K562 (cell line): ENCODE data around the gene LAMA5. TPM values are rescaled to one million over a fixed set of nuclear protein-coding genes. Genes with fewer than 3 reads are reported as not detected.

Experiments used
- ATAC-seq: fragments of 200-7000 bp; cut with Tn5 transposase; 3 replicates; pipeline ENCODE4 v1.9.1; 2020; ENCODE audit warnings: moderate library complexity
- BruUV-seq: library from RNA; stranded (reverse); fragments of 400-500 nt; replicated peaks from 2 replicates; lab custom pipeline; 2021; lab: Mats Ljungman, UMichigan
- CTCF ChIA-PET: fragments of 300-600 bp; formaldehyde crosslinking; extraction: SDS; loops from one replicate; lab custom pipeline; 2021; ENCODE audit warnings: low intra/inter-chr PET ratio; lab: Yijun Ruan, JAX
- POLR2A ChIA-PET: fragments of 300-600, 350-650 bp; sonication (Branson Sonifier 250); formaldehyde crosslinking; extraction: SDS; loops from one replicate; lab custom pipeline; 2021; ENCODE audit warnings: antibody characterized with exemption, inconsistent platforms; lab: Yijun Ruan, JAX
- DNase-seq, 4 experiments: peaks; one replicate each; pipeline versions ENCODE4 v3.0.0 to v3.0.0-alpha.2; 2011 to 2018; ENCODE audit warnings: low spot score in 3 of 4, mixed read lengths in 3 of 4; ENCODE audit errors: extremely low read depth in 1 of 4
- FAIRE-seq: peaks from 2 replicates; lab custom pipeline; 2011; peaks lifted over from hg19 to GRCh38; lab: Jason Lieb, UNC
- H2AFZ ChIP-seq: 2 replicates; pipeline ENCODE4 v1.6.0; 2011; ENCODE audit warnings: low read depth, low read length, control low read depth, inconsistent platforms
- H3K27ac ChIP-seq: fragments of 200-600 bp; 3 replicates; pipeline ENCODE4 v1.8.0; 2011; ENCODE audit warnings: low read depth, mild to moderate bottlenecking, control low read depth, inconsistent platforms, low read length, moderate library complexity, mixed read lengths; ENCODE audit errors: extremely low read depth
- H3K27me3 ChIP-seq, 2 experiments: fragments of 300-600 bp in 1 of 2; 2 replicates in 1 of 2; 3 replicates in 1 of 2; pipeline versions ENCODE4 v1.6.0 to v1.8.0; 2011; ENCODE audit warnings: inconsistent platforms in 2 of 2, low read length in 2 of 2, mild to moderate bottlenecking in 1 of 2, mixed read lengths in 1 of 2, moderate library complexity in 1 of 2; ENCODE audit not compliant: control insufficient read depth in 2 of 2, insufficient read depth in 2 of 2
- H3K36me3 ChIP-seq: fragments of 300-600 bp; 3 replicates; pipeline ENCODE4 v1.8.0; 2011; ENCODE audit warnings: mild to moderate bottlenecking, low read length, inconsistent platforms; ENCODE audit not compliant: control insufficient read depth, insufficient read depth
- H3K4me1 ChIP-seq, 2 experiments: fragments of 200-600 bp in 1 of 2; replicated peaks in 1 of 2; 2 replicates in 1 of 2; 3 replicates in 1 of 2; pipeline versions ENCODE4 v1.5.1 to v1.8.0; 2011; ENCODE audit warnings: inconsistent platforms in 2 of 2, low read length in 2 of 2, mild to moderate bottlenecking in 1 of 2, mixed read lengths in 1 of 2, moderate library complexity in 1 of 2; ENCODE audit not compliant: control insufficient read depth in 2 of 2, insufficient read depth in 2 of 2
- H3K4me2 ChIP-seq: 2 replicates; pipeline ENCODE4 v1.6.1; 2011; ENCODE audit warnings: low read length, control low read depth, inconsistent platforms, mixed read lengths; ENCODE audit not compliant: insufficient read depth
- H3K4me3 ChIP-seq: fragments of 200-600 bp; sonication (generic), shearing (Covaris generic); 2 replicates; pipeline ENCODE4 v1.5.1; 2016; ENCODE audit warnings: control low read depth, inconsistent platforms
- H3K79me2 ChIP-seq: fragments of 200-600 bp; 3 replicates; pipeline ENCODE4 v1.8.0; 2011; ENCODE audit warnings: low read length, inconsistent platforms; ENCODE audit not compliant: control insufficient read depth, insufficient read depth
- H3K9ac ChIP-seq, 2 experiments: 2 replicates each; pipeline versions ENCODE4 v1.6.0 to v1.6.1; 2011; ENCODE audit warnings: low read depth in 2 of 2, low read length in 2 of 2, control low read depth in 1 of 2, inconsistent platforms in 1 of 2, mild to moderate bottlenecking in 1 of 2, mixed read lengths in 1 of 2; ENCODE audit not compliant: insufficient read depth in 1 of 2
- H3K9me1 ChIP-seq: one replicate; pipeline ENCODE4 v1.6.0; 2011; ENCODE audit warnings: inconsistent platforms, mild to moderate bottlenecking, low read length, moderate library complexity; ENCODE audit not compliant: control insufficient read depth, insufficient read depth
- H3K9me3 ChIP-seq: replicated peaks from 2 replicates; pipeline ENCODE4 v1.5.1; 2011; ENCODE audit warnings: low read depth, low read length, inconsistent platforms; ENCODE audit not compliant: control insufficient read depth, insufficient read depth
- H4K20me1 ChIP-seq: replicated peaks from 2 replicates; pipeline ENCODE4 v1.6.1; 2011; ENCODE audit warnings: low read length, inconsistent platforms, mixed read lengths; ENCODE audit not compliant: control insufficient read depth, insufficient read depth
- CHD2 ChIP-seq: IDR thresholded peaks from 2 replicates; pipeline ENCODE4 v1.6.1; 2011; ENCODE audit warnings: low read depth, low read length
- EP400 ChIP-seq: fragments of 450-650 bp; IDR thresholded peaks from 2 replicates; pipeline ENCODE4 v1.6.1; 2017; ENCODE audit warnings: antibody characterized with exemption, mild to moderate bottlenecking, moderate library complexity
- GATAD2B ChIP-seq: fragments of 450-650 bp; IDR thresholded peaks from 2 replicates; pipeline ENCODE4 v1.6.1; 2017; ENCODE audit warnings: mild to moderate bottlenecking, borderline replicate concordance
- HIVEP1 ChIP-seq: fragments of 250-450 bp; sonication (Bioruptor Pico); IDR thresholded peaks from 2 replicates; pipeline ENCODE4 v1.4.0; 2020; ENCODE audit warnings: mild to moderate bottlenecking
- HNRNPLL ChIP-seq: fragments of 200-400 bp; formaldehyde crosslinking; IDR thresholded peaks from 2 replicates; pipeline ENCODE4 v1.6.1; 2017; ENCODE audit warnings: low read length, low read depth, mild to moderate bottlenecking; ENCODE audit not compliant: poor library complexity, severe bottlenecking
- L3MBTL2 ChIP-seq: fragments of 450-650 bp; IDR thresholded peaks from 2 replicates; pipeline ENCODE4 v1.6.1; 2016; ENCODE audit warnings: mild to moderate bottlenecking, moderate library complexity
- ZBTB7A ChIP-seq: IDR thresholded peaks from 2 replicates; pipeline ENCODE4 v1.6.1; 2011; ENCODE audit warnings: low read depth, mild to moderate bottlenecking, low read length, moderate library complexity, borderline replicate concordance; ENCODE audit not compliant: control insufficient read depth
- ZFP1 ChIP-seq: fragments of 450-650 bp; formaldehyde crosslinking; IDR thresholded peaks from 2 replicates; pipeline ENCODE4 v1.4.0; 2020; ENCODE audit warnings: mild to moderate bottlenecking, mixed read lengths
- ZKSCAN8 ChIP-seq: fragments of 200-800 bp; sonication (Bioruptor generic); IDR thresholded peaks from 2 replicates; pipeline ENCODE4 v1.6.1; 2016; ENCODE audit warnings: missing genetic modification characterization, missing compliant biosample characterization
- ZSCAN29 ChIP-seq: fragments of 450-650 bp; IDR thresholded peaks from 2 replicates; pipeline ENCODE4 v1.6.1; 2017
- WGBS: fragments of 100-300 bp; shearing (Covaris generic); methylation state at CpG from one replicate; pipeline ENCODE4 v1.1.6; 2016; ENCODE audit warnings: low coverage, mixed read lengths; ENCODE audit not compliant: insufficient coverage; ENCODE audit errors: missing lambda C conversion rate; 5-methylcytosine and 5-hydroxymethylcytosine counted together
- in situ Hi-C: fragments of 300-500 bp; cut with MboI; formaldehyde crosslinking; loops from 4 replicates; pipeline ENCODE4 v1.15.0; 2018; ENCODE audit warnings: inconsistent platforms, mixed read lengths
- intact Hi-C: fragments of 100-400 bp; cut with micrococcal nuclease; formaldehyde crosslinking; loops from 2 replicates; pipeline ENCODE4 v1.14.2; 2022
- polyA plus RNA-seq, 8 experiments: library from polyadenylated mRNA; depleted of rRNA in 4 of 8; stranded (reverse) in 5 of 8; unstranded in 3 of 8; fragments of >200 nt; fragmentation: Nextera tagmentation in 2 of 8; fragmentation: Illumina TruSeq in 1 of 8; extraction: Ambion mirVana in 2 of 8; extraction: Trizol in 1 of 8; gene quantifications; 2 replicates each; pipeline versions ENCODE4 v1.2.1 to v1.2.3, GENCODE V29; 2011 to 2014; ENCODE audit warnings: inconsistent platforms in 1 of 8, missing spikeins in 1 of 8
- total RNA-seq, 7 experiments: library from RNA; depleted of rRNA in 6 of 7; stranded (reverse); fragments of >200 nt in 6 of 7; fragmentation: Illumina TruSeq in 2 of 7; extraction: Trizol in 2 of 7; gene quantifications; 2 replicates each; pipeline versions ENCODE4 v1.2.1 to v1.2.3, GENCODE V29; 2011 to 2021; ENCODE audit warnings: low replicate concordance in 1 of 7
- TF ChIP-seq, protein P1 (sequence below), 2 experiments: fragments of 450-650 bp; IDR thresholded peaks; 2 replicates each; pipeline ENCODE4 v1.6.1; 2018; ENCODE audit warnings: mild to moderate bottlenecking in 2 of 2, low read depth in 1 of 2; ENCODE audit not compliant: partially characterized antibody in 2 of 2
- TF ChIP-seq, protein P2 (sequence below), 2 experiments: fragments of 450-650 bp in 1 of 2; sonication (generic) in 1 of 2; formaldehyde crosslinking in 1 of 2; IDR thresholded peaks in 1 of 2; conservative IDR thresholded peaks in 1 of 2; 2 replicates each; pipeline versions ENCODE4 v1.6.1 to v1.8.1; 2016 to 2023; ENCODE audit warnings: mild to moderate bottlenecking in 2 of 2, moderate library complexity in 2 of 2, inconsistent platforms in 1 of 2, missing genetic modification reagents in 1 of 2

Gene LAMA5
- total and polyA plus RNA-seq, 9 of the 15 experiments (the other 6 are each of a cell fraction or from before 2014, with no cell fraction given), result 0.31 to 101 (median 7.8) TPM

- TF ChIP-seq ZKSCAN8 (CRISPR knock-in tag), result no peak
- TF ChIP-seq HIVEP1 (CRISPR knock-in tag), result no peak
- no peak for TF ChIP-seq ZFP1
- no peak for TF ChIP-seq ZSCAN29
Observed at GRCh38 chr20:62360854-62361798, 6.0 kb downstream of the LAMA5 start (continued).

DNA sequence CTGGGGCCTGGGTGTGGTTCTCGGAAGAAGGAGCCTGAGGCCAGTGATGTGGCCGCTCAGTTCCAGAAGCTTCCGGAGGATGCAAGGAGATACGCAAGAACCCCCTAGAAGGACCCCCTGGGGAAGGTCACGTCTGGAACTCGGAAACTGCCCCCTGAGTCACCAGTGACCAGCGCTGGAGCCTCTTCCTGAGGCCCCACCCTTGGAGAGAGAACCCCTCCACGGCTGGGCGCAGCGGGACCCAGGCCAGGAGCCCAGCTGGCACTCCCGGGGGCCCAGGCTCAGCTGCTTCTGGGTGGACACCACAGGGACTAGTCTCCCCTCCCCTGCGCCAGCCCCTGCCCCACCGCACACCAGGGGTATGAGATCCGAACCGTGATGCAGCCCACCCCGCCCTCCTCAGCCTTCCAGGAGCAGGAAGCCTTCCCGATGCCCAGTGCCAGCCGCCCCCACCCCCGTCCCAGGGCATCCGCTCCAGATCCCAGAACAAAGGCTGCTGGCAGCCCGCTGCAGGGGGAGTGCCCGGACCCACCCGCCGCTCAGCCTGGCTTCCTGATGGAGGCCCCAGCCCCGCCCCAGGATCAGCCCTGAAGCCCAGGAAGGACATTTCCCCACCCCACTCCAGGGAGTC, 7.5 kb downstream of the LAMA5 start:
- no peaks in the 10 kb centered on the region for H3K9me3 ChIP-seq
- no peaks in the 10 kb centered on the region for H3K27me3 ChIP-seq
- H4K20me1 ChIP-seq, result peaks cover 9% of the 10 kb centered on the region; the same call in 1 of the 2 replicates
- CTCF ChIA-PET, result no interaction called here
- H3K79me2 ChIP-seq, result peaks cover 75% of the 10 kb centered on the region
- H3K36me3 ChIP-seq, result peaks cover 55% of the 10 kb centered on the region; the same call in 1 of the 3 replicates
- peaks cover 4% of the 10 kb centered on the region for H3K9me1 ChIP-seq
- peak overlapping the region; percentile 42 for H3K4me3 ChIP-seq
- H3K4me1 ChIP-seq, result peaks cover 41 to 96% of the 10 kb centered on the region in 2 experiments
- BruUV-seq, result no TSS peak
- ATAC-seq (no peak; the same call in 1 of the 3 replicates), FAIRE-seq (no peak), DNase-seq (peak in 3 of 4 experiments; percentile 36 to 62 (median 49))
- peak overlapping the region; percentile 92 for H3K27ac ChIP-seq
- WGBS, result 46% methylated on average over 5 of the region's 25 CpGs
- intact Hi-C loops, result loop anchor here (2.0 kb wide), 1 partner anchor 39 kb away; no protein-coding TSS in a partner anchor
- peak overlapping the region; percentile 97 for H3K4me2 ChIP-seq
- H2AFZ ChIP-seq, result peak overlapping the region; percentile 71; the same call in 1 of the 2 replicates
- in situ Hi-C loops, result loop anchor here (10.0 kb wide), 1 partner anchor 365 kb away; no protein-coding TSS in a partner anchor
- peak overlapping the region; percentile 89 to 93 for H3K9ac ChIP-seq
- POLR2A ChIA-PET, result interaction anchor here (0.7 to 2.2 kb wide), 3 partner anchors 9 to 238 kb away, joined by 3 to 7 read pairs (median 4); partner anchors contain the start of gene ADRM1
- TF ChIP-seq ZSCAN29 (0 out of 2 replicates have a peak, but pooled peaks have one; percentile 9), CHD2 (no peak), L3MBTL2 (0 out of 2 replicates have a peak, but pooled peaks have one; percentile 5), ZBTB7A (peak; percentile 92), HNRNPLL (no peak), GATAD2B (0 out of 2 replicates have a peak, but pooled peaks have one; percentile 13), EP400 (0 out of 2 replicates have a peak, but pooled peaks have one; percentile 4)
- TF ChIP-seq, protein P1, sequence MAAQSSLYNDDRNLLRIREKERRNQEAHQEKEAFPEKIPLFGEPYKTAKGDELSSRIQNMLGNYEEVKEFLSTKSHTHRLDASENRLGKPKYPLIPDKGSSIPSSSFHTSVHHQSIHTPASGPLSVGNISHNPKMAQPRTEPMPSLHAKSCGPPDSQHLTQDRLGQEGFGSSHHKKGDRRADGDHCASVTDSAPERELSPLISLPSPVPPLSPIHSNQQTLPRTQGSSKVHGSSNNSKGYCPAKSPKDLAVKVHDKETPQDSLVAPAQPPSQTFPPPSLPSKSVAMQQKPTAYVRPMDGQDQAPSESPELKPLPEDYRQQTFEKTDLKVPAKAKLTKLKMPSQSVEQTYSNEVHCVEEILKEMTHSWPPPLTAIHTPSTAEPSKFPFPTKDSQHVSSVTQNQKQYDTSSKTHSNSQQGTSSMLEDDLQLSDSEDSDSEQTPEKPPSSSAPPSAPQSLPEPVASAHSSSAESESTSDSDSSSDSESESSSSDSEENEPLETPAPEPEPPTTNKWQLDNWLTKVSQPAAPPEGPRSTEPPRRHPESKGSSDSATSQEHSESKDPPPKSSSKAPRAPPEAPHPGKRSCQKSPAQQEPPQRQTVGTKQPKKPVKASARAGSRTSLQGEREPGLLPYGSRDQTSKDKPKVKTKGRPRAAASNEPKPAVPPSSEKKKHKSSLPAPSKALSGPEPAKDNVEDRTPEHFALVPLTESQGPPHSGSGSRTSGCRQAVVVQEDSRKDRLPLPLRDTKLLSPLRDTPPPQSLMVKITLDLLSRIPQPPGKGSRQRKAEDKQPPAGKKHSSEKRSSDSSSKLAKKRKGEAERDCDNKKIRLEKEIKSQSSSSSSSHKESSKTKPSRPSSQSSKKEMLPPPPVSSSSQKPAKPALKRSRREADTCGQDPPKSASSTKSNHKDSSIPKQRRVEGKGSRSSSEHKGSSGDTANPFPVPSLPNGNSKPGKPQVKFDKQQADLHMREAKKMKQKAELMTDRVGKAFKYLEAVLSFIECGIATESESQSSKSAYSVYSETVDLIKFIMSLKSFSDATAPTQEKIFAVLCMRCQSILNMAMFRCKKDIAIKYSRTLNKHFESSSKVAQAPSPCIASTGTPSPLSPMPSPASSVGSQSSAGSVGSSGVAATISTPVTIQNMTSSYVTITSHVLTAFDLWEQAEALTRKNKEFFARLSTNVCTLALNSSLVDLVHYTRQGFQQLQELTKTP (IDR thresholded peaks at IDR 0.05; ENCODE audit: low read depth in 1 of 2, partially characterized antibody in 2 of 2), result no peak
- TF ChIP-seq, protein P2, sequence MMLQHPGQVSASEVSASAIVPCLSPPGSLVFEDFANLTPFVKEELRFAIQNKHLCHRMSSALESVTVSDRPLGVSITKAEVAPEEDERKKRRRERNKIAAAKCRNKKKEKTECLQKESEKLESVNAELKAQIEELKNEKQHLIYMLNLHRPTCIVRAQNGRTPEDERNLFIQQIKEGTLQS (IDR thresholded peaks at IDR 0.05), result peak; percentile 20; the same call in 1 of the 2 replicates
- TF ChIP-seq, protein P2 (CRISPR knock-in tag; conservative IDR thresholded peaks at IDR 0.05), result no peak
